Measurements from ENCODE around the gene DUT.

The DUT gene

DNA sequence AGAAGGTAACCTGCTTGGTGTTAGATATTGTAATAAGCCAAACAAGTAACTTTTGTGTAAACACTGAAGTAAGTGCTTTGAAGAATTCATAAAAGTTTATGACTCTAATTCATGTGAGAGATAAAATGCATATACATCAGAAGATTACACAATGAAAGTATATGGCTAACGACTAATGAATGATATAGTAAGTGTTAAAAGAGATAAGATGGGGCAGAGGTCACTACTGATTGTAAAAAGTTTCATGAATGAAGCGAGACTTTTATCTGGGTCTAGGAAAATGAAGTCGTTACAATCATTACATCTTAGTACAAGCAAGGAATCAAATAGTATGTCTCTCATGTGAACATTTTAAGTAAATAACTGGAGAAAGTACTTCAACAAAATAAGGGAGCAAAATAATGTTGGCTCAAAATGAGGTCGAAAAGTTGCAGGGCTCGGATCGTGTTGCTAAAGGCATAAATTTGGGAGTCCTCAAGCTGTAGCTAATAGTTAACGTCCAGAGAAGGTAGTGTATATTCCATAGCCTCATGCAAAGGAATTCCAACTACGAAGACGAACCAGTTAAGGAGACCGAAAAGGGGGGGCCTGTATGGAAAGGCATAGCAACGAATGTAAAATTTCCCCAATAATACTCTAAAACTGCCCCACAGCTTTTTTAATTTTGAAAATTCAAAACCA lies 984 bp upstream of the DUT start:
- peak; percentile 44 for DNase-seq

DNA sequence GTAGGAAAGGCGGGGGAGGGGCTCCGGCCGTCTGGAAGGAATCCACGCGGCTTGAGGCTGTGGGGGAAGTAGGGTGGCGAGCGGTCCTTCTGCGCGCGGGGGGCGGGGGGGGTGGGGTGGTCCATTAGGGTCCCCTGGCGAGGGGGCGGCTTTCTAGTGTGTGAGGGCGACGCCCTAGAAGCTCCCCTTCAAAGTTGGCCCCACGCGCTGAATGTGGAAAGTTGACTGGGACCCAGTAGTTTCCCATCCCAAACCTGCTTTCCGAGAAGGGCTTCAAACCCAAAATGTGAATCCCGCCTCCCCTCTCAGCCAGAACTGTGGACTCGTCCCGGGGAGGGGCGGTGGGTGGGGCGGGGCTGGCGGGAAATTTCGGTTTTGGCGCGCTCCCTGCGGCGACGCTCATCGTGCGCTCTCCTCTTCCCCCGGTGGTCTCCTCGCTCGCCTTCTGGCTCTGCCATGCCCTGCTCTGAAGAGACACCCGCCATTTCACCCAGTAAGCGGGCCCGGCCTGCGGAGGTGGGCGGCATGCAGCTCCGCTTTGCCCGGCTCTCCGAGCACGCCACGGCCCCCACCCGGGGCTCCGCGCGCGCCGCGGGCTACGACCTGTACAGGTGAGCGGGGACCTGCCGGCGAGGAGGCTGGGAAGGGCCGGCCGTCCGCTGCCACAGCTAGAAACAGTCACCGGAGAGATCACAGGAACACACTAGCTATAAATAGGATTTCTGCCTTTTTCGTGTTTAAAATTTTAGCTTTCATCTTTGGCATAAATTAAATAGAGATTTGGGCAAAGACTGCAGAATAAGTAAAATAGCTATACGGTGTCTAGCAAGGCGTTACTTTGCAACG lies 790 bp downstream of the DUT start:
- DNase-seq: peak; percentile 93

DNA sequence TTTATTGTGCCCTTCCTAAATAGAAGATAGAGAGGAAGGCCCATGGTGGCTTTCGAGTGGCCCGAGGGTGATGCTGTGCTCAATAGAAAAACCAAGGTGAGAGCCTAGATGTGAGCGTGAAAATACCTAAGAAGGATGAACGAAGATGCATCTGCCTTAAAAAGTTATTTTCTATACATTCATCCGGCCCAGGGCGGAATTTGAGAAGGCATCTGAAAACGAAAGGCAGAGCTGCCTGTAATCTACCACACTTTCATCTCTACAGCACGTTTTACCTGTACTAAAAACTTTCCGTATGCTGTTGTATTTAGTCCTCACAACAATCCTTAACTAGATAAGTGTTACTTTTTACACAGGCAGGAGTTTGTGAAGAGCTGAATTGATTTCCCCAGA lies 1.4 kb downstream of the DUT start:
- peak; percentile 35 for DNase-seq

DNA sequence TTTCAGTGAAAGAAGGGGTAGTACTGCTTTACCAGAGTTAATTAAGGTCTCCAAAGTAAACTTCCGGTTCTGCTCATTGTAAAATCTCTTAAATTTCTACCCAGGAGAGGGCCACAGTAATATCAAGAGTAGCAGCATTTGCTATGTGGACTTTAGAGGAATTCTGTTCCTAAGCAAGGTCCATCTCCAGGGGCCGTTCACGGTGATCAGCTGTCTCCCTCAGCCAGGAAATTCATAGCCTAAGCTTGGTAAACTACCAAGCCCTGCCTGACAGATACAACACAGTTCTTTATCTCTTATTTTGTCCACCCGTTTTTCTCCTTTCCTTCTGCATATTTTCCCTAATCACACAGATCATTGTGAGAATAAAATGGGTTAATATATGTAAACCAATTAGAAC lies 2.3 kb downstream of the DUT start:
- peak; percentile 23 for DNase-seq

DNA sequence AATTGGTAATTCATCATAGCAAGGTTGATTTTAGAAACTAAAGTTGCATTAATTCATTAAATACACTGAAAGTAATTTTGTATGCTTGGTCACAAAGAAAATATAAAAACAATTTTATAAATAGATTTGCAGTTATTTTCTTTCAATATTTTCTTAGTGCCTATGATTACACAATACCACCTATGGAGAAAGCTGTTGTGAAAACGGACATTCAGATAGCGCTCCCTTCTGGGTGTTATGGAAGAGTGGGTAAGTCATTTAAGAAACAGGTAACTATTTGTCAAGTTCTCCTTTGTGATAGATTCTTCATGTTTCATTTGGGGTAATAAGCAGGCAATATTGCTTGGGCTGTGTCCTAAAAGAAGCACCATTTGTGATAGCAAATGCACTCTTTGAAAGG lies 3.0 kb downstream of the DUT start:
- DNase-seq: no peak

DNA sequence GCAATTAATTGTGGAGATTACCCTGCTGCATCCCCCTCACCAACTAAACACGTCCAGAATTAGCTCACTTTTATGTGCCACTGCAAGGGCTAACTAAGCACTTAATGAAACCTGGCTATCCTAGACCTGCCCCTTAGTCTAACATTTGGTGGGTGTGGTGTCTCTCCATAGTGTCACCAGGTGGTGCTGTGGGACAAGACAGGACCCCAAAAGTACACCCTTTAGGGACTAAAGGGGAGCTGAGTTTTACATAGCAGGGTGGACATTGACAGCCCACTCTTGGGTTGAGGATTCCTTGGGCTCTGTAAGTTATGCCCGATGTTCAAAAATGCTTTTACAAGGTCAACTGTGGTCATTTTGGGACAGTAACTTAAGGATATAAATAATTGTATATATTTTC lies 5.7 kb downstream of the DUT start:
- peak; percentile 63 for DNase-seq

DNA sequence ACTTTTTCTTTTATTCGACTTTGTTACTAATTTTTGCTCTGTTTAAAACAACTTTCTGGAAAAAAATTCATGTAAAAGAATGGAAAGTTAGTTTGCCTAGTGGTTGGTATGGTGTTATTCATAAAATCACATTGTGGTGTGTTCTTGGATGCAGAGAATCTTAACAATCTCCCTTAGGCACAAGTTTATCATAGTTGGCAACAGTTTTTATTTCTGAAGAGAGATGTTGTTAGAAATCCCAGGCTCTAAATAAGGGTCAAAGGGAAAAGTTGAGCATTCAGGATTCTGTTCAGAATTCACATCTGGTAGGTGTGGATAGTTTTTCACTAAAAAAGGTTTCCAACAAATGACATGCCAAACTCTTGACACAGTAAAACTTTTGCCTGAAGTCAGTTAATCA lies 6.4 kb downstream of the DUT start:
- DNase-seq: no peak

DNA sequence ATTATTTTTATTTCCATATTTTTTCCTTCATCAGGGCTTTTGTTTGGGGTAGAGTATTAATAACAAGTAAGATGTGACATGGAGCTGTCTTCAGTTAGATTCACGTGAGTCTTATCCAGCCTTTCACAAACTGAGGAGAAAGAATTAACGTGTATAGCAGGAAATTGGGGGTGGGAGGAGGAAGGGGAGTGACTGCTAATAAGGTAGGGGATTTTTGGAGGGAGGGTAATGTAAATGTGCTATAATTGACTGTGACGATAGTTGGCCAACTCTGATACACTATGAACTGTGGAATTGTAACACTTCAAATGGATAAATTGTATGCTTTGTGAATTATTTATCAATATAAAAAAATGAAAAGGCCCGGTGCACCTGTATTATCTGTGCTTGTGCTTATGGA lies 8.9 kb downstream of the DUT start:
- DNase-seq: no peak

DNA sequence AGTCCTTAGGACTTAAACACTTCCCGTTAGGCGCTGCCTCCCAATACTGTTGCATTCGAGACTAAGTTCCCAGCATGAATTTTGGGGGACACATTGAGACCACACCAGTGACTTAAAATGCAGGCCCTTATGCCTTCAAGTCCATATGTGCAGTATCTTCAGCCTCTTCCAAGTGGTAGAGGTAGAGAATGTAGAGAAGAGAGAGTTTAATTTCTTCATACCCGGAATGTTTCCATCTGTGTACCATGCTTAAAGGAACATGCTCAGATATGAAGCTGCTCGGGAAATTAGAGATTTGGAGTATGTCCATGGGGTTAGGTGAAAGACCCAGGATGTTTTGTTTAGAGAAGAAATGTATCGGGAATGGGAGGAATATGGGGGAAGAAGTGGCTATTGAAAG lies 12.6 kb downstream of the DUT start:
- no peak for DNase-seq

DNA sequence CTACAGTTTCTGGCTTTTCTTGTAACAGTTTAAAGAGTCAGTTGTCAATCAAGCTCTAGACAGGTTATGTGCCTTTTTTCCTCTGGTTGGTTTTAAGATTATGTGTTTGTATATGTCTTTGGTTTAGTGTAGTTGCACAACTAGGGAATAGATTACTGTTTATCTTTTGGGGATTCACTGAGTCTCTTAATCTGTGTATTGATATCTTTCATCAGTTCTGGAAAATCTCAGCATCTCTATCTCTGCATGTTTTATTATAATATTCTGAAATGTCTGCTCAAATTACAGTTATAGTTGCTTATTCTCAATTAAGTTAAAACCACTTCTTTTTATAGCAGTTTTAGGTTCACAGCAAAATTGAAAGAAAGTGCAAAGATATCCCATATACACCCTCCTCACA lies 14.3 kb downstream of the DUT start:
- DNase-seq: no peak

DNA sequence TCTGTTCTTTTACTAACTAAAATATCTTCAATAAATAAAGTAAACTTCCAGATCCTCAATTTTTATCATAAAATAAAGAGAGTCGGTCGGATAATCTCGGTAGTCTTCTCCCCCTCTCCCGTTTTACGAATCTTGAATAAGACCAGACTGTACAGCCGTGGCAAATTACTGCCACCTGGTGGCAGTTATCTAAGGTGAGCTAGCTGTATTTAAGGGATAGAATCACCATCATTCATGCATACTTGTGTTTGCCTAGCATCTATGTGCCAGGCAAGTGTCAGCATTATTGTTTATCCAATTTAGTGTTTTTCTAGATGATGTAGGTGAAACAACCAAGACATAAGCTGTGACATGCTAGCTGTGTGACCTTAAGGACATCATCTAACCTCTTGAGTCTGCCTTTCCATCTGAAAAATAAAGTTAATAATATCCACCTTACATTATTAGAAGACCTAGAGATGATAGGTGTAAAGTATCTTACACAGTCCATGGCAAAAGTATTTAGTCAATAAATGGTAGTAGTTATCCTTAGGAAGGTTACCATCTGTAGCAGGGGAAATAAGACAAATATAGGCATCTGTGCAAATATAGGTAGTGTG lies 21.3 kb downstream of the DUT start:
- peak; percentile 91 for DNase-seq

DNA sequence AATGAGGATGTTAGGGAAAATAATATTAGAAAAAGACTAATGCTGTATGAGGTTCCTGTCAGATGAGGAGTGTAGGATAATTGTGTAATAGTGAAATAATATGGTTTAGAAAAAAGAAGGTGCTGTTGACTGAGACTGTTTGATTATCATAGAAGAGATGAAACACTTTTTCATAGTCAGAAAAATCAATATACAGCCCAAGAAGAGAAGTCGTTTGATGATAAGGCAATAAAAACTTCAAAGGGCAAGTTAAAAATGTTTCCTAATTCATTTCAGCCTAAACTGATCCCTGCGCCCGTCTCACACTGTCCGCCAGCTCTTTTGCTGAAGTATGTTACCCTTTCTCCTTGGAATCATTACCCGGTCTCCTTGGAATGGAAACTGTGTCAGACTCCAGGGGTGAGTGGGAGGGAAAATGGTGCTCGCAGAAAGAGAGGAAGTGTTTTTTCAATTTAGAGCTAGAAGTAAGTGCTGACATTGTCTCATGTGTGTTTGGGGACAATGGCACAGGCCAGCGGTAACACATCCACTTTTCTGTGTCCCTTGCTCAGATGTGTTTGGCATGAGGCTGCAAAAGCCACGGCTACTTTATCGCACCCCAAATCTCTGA lies 23.6 kb downstream of the DUT start:
- DNase-seq: no peak

DNA sequence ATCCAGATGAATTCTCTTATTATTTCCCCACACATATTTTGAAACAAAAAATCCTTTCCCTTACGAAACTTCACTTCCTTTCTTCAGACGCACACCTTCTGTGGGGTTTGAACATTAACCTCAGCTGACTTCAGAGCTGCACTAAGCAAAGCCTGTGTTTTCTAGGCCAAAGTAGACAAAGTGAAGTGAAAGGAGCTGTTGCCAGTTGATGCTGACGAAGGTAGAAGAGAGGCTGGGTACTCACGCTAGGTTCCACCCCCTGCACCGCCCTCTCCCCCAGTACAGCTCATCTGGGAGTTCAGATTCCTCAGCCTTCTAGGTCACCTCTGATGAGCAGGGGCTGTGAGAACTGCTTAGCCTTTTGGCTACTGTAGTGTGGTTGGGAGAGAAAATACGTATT lies 24.1 kb downstream of the DUT start:
- no peak for DNase-seq

DNA sequence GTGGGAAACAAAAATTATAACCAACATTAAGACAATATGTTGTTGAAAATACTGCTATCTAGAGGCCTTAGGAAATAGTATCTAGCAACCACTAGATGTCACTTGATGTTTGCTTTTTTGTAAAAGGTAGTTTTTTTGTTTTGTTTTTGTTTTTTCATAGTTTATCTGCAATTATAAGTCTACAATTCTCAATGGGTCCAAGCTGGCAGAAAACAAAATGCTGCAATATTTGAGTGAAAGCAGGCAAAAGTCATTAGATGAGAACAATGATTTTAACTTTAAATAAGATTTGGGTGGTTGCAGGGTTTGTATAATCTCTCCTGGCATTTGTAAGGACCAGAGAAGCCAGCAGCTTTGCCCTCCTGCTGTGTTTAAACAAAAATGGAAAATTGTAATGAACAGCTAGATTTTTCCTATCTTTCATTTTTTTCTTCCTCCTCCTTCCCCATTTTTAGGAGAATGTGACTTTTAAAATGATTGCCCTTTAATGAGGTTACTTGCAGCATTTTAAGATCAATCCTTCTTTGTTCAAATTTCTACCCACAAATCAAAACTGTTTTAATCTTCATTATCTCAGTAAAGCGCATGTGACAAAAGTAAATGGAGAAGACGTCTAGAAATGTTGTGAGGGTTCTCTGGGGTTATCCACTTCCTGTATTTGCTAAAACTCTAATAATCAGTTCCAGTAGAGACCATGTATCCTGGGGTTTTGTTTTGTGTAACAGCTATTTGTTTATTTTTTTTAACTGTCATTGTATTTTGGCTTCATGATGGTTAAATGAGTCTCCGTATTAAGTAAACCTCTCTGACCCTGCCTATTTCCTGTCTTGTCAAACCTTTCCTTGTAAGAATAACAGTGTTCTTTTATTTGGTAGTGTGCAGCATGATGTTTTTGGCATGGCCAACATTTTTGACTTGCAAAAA lies 27.3 kb downstream of the DUT start:
- peak; percentile 33 for DNase-seq

DNA sequence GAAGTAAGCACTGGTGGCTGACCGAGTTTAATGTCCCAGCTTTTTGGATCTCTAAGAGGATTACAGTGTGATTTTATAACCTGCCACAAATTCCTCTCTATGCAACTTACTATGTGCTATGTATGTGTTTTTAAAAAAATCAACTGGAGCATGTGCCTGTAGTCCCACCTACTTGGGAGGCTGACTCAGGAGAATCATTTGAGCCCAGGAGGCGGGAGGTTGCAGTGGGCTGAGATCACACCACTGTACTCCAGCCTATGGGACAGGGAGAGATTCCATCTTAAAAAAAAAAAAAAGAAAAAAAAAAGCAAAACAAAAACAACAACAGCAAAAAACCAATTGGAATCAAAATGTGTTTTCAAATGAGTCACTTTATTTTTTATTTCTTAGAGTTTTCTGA lies 29.6 kb downstream of the DUT start:
- DNase-seq: peak; percentile 11

DNA sequence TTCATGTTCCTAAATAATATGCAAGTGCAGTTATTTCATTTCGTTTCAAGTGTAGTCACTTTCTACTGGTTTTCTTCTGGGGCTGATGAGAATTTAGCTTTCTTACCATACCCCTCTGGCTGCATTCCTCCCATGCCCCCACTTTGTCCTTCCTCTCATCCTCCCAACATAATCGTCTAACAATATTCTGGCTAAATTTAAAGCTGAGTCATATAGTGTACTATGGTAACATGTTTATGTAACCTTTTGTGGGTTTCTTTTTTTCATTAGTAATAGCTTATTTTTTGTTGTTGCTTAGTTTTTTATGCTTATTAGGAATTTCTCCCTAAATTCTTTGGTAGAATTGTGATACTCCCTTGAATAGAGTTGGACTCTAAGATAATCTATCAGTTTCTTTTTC lies 30.5 kb downstream of the DUT start:
- no peak for DNase-seq

DNA sequence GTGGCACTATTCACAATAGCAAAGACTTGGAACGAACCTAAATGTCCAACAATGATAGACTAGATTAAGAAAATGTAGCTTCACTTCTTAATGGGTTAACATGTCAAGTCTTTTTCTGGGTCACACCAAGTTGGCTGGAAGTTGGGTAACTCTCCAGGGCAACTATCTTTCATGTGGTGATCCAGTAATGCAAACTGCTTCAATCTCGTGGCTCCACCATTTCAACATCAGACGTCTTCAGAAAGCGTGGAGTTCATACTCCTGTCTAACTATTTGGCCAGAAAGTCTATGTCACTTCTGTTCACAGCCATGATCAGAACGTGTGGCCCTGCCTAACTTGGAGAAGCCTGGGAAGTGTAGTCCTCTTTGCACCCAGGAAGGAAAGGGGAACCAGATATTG lies 32.2 kb downstream of the DUT start:
- no peak for DNase-seq

DNA sequence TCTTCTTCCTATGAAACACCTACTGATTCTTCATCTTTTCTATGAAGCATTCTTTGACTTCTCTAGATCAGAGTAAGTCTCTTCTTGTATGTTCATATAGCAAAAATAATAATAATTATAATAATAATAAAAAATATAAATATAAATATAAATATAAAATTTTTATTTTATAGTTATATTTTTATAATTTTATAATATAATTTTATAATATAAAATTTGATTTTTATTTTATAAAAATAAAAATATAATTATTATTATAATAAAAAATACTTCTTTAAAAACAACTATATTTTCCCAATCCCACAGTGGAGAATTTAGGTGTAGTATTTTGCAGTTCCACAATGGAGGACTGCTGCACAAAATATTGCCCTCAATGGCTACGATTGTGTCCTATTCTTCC lies 34.3 kb downstream of the DUT start:
- DNase-seq: no peak

DNA sequence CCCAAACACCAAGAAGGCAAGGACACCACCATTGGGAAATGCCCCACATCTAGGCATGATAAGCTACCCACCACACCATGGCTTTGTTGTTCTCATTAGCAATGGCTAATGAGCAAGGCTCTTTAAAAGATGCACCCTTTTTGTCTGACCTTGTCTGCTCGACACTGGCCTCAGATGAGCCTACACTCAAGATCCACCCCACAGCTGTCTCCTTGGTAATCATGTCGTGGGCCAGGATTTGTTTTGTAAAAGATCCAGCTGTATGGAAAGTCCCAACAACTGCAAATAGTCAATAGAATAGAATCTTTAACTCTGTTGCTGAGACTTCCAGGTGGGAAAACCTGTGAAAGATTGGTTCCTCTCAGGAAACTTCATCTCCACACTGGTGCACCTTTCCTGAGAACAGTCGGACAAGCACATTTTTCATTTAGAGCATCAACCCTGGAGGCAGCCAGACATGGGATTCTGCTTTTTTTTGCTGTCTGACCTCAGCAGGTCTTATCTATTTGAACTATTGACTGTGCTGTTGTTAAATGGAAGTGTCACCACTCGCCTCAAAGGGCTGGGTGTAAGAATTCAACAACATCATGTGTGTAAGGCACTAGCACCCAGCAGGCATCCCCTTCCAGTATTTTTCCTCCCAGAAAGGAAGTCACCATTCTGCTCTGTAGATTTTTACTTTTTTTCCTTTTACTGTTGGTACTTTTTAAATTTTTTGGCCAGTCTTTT lies 35.5 kb downstream of the DUT start:
- no peak for DNase-seq

DNA sequence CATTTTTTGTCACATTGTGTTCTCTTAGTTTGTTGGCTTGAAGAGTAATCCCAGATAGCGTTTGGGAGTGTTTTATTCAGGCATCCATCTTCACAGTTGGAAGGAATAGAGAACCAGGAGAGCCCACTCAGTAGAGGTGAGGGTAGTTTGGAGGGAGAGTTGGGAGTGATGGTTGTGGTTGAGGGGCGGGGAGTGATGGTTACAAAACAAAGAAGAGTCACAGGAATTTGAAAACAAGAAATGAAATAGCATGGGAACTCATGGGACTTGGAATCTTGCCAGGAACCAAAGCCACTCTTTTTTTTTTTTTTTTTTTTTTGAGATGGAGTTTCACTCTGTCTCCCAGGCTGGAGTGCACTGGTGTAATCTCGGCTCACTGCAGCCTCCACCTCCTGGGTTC lies 36.3 kb downstream of the DUT start:
- DNase-seq: no peak

DNA sequence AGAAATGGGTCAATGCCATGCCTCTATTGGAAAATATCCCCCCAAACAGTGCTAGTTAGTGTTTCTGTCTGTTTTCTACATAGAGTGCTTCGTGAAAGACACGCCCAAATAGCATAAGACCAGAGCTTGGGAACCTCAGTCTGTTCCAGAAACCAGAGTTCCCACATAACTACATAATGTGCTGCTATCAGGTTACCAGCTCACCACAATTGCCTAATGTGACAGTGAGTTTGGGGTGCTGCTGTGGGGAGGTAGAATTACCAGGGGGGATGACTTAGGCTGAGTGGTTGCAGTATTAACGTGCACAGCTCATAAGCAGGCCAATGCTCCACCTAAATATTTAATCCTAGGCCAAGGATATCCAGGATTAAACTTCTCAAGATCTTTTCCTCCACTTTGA lies 39.2 kb downstream of the DUT start:
- no peak for DNase-seq

DNA sequence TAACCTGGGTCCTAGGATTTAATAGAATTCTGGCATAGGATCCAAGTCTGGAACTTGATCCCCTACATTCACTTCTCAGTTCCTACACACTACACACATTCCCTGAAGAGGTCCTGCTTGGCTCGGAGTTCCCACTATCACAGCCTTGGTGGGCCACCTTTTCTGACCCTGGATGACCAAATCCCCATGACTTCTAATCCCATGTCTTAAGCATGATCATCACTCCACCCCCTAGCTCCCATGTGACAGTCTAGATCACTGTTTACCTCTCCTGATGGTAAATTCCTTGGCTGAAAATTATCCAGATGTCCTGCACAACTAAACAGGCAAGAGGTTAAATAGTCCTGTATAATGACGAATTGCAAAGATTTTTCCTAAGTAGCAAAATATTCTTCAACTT lies 40.3 kb downstream of the DUT start:
- no peak for DNase-seq

Measured in NCI-H82 (cell line).